Muscle of arm (tissue), 12 donors: ENCODE measurements around the gene KLHL35. TPM values are rescaled to one million over a fixed set of nuclear protein-coding genes. Genes with fewer than 3 reads are reported as not detected.

Source experiments
- DNase-seq: peaks from one replicate; pipeline ENCODE4 v3.0.0-alpha.2; 2013
- polyA plus RNA-seq, 12 donors: library from polyadenylated mRNA; unstranded; fragments of 120-200 nt; gene quantifications; one replicate each; pipeline ENCODE4 v1.2.1, GENCODE V29; 2013; ENCODE audit not compliant: insufficient read length in 12 of 12

The KLHL35 gene
- polyA plus RNA-seq, 12 donors, result 2.2 to 12.4 (median 3.7) TPM; not detected in 1

- no peak for DNase-seq
These were observed 10.0 kb upstream of the KLHL35 start for GRCh38 chr11:75443043-75443442.

GRCh38 chr11:75442161-75442885 lies 9.3 kb upstream of the KLHL35 start:
- no peak for DNase-seq

- DNase-seq, result peak; percentile 40
These were observed 8.8 kb upstream of the KLHL35 start for GRCh38 chr11:75441804-75442132.

GRCh38 chr11:75440960-75441803 lies 8.2 kb upstream of the KLHL35 start:
- DNase-seq, result no peak

GRCh38 chr11:75439495-75440120 lies 6.6 kb upstream of the KLHL35 start:
- DNase-seq, result no peak

GRCh38 chr11:75439026-75439425 lies 6.0 kb upstream of the KLHL35 start:
- no peak for DNase-seq

GRCh38 chr11:75437966-75438659 lies 5.1 kb upstream of the KLHL35 start:
- no peak for DNase-seq

GRCh38 chr11:75436806-75437205 lies 3.8 kb upstream of the KLHL35 start:
- no peak for DNase-seq

- DNase-seq, result no peak
These were observed 2.5 kb upstream of the KLHL35 start for GRCh38 chr11:75435571-75435925.

GRCh38 chr11:75434886-75435570 lies 2.0 kb upstream of the KLHL35 start:
- no peak for DNase-seq

- DNase-seq, result no peak
These were observed 1.0 kb upstream of the KLHL35 start for GRCh38 chr11:75434051-75434450.

- DNase-seq, result no peak
These were observed 440 bp upstream of the KLHL35 start for GRCh38 chr11:75433443-75433842.

GRCh38 chr11:75431533-75432525 lies 1.2 kb downstream of the KLHL35 start:
- no peak for DNase-seq

GRCh38 chr11:75430714-75431532 lies 2.1 kb downstream of the KLHL35 start:
- no peak for DNase-seq

GRCh38 chr11:75429902-75430713 lies 2.9 kb downstream of the KLHL35 start:
- no peak for DNase-seq

GRCh38 chr11:75429641-75429901 lies 3.4 kb downstream of the KLHL35 start:
- no peak for DNase-seq

- no peak for DNase-seq
These were observed 3.9 kb downstream of the KLHL35 start for GRCh38 chr11:75428989-75429640.

- peak; percentile 81 for DNase-seq
These were observed 4.7 kb downstream of the KLHL35 start for GRCh38 chr11:75428281-75428724.
